Stimulated activated CD4-positive, alpha-beta T cell treated with anti-CD3 and anti-CD28 coated beads, Interleukin-2, amount 100 ng/mL, for 24 hours (primary cell): ENCODE data around the gene CD300C.
A peak's percentile ranks its signal among the peaks of the same experiment; 100 is the strongest.
"Not testable (repeated sequence)": the region's sequence is repeated elsewhere in the genome, so short reads cannot be mapped to it uniquely, and the experiment has no call there.

Experiments used
- DNase-seq, 2 donors: peaks; one replicate each; pipeline ENCODE4 v3.0.0-alpha.2; 2020

Gene CD300C

GRCh38 chr17:74545843-74546230 is at the start of gene CD300C:
Gene CD300C (minus strand): TSS chr17:74546115. CDS start chr17:74545782, 333 bp downstream.
- DNase-seq, result no peak

GRCh38 chr17:74595037-74595750 is 49.3 kb upstream of the CD300C start:
- DNase-seq, result no peak

- no peak for DNase-seq
Observed at GRCh38 chr17:74592087-74592990, 46.4 kb upstream of the CD300C start, which contains the start of gene CD300LD. Gene CD300LD (minus strand): TSS chr17:74592283. CDS start chr17:74592202, 81 bp downstream.

- DNase-seq, result no peak
Observed at GRCh38 chr17:74591503-74591902, 45.6 kb upstream of the CD300C start.

GRCh38 chr17:74585711-74586110 is 39.8 kb upstream of the CD300C start:
- DNase-seq, result no peak

- no peak for DNase-seq
Observed at GRCh38 chr17:74584292-74585060, 38.6 kb upstream of the CD300C start.

- no peak for DNase-seq
Observed at GRCh38 chr17:74582633-74583032, 36.7 kb upstream of the CD300C start.

GRCh38 chr17:74579900-74580299 is 34.0 kb upstream of the CD300C start:
- no peak for DNase-seq

- DNase-seq, result no peak
Observed at GRCh38 chr17:74578979-74579378, 33.1 kb upstream of the CD300C start.

- no peak for DNase-seq
Observed at GRCh38 chr17:74574489-74575142, 28.7 kb upstream of the CD300C start.

GRCh38 chr17:74573635-74574034 is 27.7 kb upstream of the CD300C start:
- DNase-seq, result not testable (repeated sequence)

- no peak for DNase-seq
Observed at GRCh38 chr17:74573169-74573568, 27.3 kb upstream of the CD300C start.

GRCh38 chr17:74571621-74572270 is 25.8 kb upstream of the CD300C start:
- DNase-seq, result no peak

- DNase-seq, result peak in 1 of 2 donors; percentile 47
Observed at GRCh38 chr17:74569020-74570003, 23.4 kb upstream of the CD300C start.

- DNase-seq, result no peak
Observed at GRCh38 chr17:74568106-74568873, 22.4 kb upstream of the CD300C start.

GRCh38 chr17:74567397-74567796 is 21.5 kb upstream of the CD300C start, which contains the start of gene CD300H:
Gene CD300H (minus strand): TSS chr17:74567509.
- no peak for DNase-seq

- peak; percentile 28 to 56 for DNase-seq
Observed at GRCh38 chr17:74566132-74566753, 20.3 kb upstream of the CD300C start.

- DNase-seq, result no peak
Observed at GRCh38 chr17:74565126-74565525, 19.2 kb upstream of the CD300C start.

GRCh38 chr17:74563358-74563757 is 17.4 kb upstream of the CD300C start:
- no peak for DNase-seq
